NCI-H82 treated with DMSO at 0.1 percent for 48 hours (cell line): ENCODE results near the gene DAB2IP.

Experiments used
- DNase-seq: peaks from one replicate; lab custom pipeline; 2025; ENCODE audit not compliant: unreplicated experiment; lab: John Stamatoyannopoulos, UW

DAB2IP gene

DNA sequence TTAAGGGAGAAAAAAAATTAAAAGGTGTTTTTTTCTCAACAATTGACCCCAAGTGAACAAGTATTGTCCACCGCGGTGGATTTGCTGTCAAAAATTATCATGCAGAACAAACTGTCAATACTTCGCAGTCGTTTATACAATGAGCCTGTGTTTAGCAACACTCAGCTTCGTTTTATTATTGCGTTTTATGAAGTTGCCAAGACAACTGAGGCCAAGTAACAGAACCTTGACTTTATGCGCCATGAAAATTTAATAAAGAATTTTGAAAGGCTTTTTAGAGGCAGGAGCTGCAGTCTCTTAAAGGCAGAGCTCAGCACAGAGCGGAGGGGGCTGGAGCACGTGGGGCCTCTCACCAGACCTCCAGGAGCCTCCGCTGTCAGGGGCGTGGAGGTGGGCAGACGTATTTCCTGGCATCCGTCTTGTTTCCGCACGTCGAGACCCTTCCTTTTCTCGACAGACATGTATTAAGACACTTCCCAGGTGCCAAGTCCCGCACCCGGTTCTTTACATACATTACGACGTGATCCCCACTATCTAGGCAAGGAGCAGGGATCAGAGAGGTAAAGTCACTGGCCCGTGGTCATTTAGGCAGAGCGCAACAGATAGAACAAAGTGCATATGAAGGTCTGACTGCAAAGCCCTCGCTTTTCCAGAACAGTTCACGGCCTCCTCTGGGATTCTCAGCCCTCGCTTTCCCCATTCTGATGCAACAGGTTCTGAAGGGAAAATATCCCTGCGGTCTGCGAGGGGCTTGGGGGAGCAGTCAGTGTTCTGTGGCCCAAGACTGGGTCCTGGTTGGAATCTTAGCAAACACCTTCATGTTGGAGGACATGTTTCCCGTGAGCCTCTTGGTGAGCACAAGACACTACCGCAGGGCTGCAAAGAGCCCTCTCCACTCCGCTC is 164.4 kb downstream of the DAB2IP start:
- no peak for DNase-seq

- DNase-seq, result no peak
These were observed 165.0 kb downstream of the DAB2IP start for GRCh38 chr9:121816449-121816817.

DNA sequence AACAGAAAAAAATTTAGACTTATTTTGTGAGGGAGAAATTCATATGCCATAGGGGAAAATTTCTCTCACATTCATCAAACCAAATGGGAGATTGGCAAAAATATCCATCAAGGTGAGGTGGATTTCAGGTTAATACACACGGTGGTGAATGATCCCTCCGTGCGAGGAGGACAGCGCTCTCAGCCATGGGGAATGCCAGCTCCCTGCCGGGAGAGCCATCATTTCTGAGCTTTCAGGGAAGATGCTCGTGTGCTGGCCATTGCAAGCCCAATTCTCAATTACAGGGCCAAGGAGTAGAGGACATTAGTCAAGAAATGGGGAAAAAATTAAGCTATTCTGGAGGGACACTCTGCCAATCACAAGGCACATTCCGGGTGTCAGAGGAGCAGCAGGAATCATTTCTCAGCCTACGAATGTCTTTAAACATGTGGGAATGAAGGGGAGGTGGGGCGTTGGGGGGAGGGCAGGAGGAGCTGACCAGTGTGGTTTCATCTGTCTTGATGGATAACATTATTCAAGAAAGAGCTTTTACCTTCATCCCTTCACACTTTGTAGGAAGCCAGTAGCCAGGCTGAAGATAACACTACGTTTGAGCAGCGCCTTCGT is 165.5 kb downstream of the DAB2IP start:
- DNase-seq, result no peak

GRCh38 chr9:121817476-121817875 is 166.0 kb downstream of the DAB2IP start:
- no peak for DNase-seq

DNA sequence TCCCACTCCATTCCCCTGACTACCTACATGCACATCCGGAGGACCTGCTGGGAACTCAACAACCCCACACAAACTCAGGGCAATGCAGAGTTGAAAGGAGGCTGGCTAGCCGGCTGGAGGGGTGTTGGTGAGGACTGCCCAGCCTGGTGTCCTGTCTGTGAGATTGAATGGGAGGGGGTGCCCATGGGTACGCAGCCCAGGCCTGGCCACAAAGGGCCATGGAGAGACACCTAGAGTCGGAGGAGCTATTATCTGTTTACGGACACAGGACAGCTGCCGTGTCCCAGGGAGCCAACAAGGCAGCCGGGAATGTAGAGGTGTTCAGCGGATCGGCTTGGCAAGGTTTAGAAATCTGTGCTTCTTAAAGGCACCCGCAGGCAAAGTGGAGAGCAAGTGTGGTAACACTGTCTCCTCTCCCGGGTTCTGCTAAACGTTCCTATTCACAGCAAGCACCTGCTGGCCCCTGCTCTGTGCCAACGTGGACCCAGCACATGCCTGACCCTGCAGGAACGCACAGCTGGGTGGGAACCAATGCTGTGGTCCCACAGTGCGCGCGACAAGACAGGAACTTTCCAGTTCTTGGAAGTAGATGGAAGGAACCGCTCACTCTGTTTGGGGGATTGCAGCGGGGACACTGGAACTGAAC is 166.7 kb downstream of the DAB2IP start:
- no peak for DNase-seq

DNA sequence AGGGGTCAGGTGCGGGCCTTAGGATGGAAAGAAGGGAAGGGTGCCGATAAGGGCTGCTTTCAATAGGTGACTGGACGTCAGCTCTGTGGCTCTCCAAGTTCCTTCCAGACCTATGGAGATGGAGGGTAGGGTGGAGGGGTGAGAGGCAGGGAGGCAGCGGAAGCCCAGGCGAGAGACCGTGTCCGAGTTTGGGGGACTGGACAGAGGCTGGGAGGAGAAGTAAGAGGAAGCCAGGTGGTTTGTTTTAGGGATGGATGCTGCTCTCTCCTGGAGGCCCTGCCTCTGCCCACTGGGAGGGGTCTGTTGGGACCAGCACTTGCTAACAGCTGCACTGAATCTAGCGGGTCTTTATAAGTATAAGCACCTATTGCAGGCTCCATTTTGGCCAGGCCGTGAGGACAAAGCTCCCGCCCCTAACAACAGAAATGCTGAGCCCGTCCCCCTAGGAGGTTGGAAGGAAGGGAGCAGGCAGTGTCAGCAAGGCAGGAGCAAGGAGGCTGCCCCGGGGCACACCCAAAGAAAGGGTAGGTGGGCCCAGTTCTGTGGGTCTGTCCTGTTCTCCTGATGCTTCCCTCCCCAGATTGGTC is 167.5 kb downstream of the DAB2IP start:
- DNase-seq, result no peak

GRCh38 chr9:121819428-121820231 is 168.2 kb downstream of the DAB2IP start:
- peak; percentile 10 for DNase-seq

- no peak for DNase-seq
These were observed 169.0 kb downstream of the DAB2IP start for GRCh38 chr9:121820286-121821005.

GRCh38 chr9:121821326-121821725 is 169.9 kb downstream of the DAB2IP start:
- DNase-seq, result no peak

DNA sequence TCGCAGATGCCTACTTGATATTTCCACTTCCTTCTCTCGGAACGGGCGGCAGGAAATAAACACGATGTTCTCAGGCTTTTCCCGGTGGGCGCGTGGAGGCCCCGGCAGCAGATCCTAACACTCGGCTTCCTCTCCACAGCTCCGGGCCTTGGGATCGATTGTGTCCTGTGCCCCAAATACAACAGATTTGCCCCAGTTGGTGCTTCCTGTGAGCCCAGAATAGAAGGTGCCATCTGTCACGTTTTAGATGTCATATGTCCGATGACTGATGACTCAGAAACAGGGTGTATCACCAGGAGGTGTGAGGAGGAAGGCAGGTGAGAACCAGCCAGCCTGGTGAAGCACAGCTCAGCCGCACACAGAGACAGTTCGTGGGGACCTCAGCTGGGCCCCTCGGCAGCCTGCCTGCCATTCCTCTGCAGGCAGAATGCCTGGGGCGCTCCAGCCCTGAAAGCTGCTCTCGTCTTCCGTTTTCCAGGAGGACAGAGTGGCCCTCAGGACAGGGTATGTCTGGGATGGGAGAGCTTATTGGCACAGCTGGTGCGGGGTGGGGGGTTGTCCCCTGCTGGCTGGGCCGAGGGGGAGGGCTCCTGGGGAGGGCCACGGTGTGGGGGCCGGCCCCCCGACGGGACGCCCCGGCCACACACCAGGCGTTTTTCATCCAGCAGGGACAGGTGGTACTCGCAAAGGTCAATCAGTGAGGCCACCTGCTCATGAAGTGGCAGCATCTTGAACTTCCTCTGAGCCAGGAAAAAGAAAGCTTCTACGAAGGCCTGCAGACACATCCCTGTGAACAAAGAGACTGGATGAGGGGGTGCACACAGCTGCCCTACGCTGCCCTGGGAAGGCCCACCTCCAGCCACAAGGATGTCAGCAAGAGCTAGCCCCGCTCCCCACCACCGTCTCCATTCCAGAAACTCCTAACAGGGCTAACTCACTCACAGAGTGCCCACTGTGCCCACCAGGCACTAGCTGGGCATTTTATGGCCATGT is 171.0 kb downstream of the DAB2IP start:
- DNase-seq, result no peak

- DNase-seq, result no peak
These were observed 172.2 kb downstream of the DAB2IP start for GRCh38 chr9:121823451-121824169.

- no peak for DNase-seq
These were observed 173.2 kb downstream of the DAB2IP start for GRCh38 chr9:121824651-121825030.

- DNase-seq, result no peak
These were observed 173.7 kb downstream of the DAB2IP start for GRCh38 chr9:121825031-121825691.

DNA sequence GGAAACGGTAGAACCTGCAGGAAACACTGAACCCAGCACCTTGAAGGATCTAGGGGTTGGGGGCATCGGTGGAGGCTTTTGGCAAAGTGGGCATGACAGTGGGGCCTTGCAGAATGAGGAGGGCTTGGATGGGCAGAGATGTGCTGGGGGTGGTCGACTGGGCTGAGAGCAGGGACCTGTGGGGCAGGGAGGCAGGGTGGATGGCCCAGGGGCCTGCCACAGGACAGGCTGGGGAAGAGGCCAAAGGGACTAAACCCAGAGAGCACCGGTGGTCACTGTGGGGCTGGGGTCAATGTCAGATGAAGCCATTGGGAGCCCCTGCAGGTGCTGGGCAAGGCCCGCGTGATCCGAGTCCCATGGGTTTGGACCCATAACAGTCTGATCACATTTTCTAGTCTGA is 175.3 kb downstream of the DAB2IP start:
- no peak for DNase-seq

DNA sequence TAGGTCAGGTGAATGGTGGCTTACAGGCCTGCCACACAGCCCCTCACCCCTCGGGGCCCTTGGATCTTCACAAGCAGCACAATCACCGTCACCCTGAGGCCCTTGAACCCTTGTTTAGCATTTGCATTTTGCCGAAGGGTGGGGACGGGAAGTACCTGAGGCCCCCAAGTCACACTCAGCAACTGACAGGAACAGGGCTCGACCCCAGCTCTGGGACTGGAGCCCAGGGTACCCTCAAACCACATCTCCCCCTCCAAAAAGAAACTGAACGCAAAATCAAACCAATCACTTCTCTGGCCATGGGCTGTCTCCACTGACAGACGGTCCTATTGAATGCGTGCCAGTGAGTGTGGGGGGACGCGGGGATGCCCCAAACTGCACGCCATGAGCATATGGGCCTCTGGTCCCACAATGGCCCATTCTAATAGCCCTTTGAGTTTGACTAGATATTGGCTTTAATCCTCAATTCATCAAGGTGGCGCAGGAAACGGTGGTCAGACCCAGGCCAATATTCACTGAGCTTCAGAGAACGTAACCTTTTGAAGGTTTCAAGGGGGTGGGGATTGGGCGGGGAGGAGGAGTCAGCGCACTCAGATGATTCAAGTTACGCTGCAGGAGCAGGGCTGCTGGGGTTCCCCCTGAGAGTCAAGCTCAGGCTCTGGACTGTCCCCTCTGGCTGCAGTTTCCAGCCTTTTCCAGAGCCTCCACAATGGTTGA is 176.0 kb downstream of the DAB2IP start:
- DNase-seq, result no peak

DNA sequence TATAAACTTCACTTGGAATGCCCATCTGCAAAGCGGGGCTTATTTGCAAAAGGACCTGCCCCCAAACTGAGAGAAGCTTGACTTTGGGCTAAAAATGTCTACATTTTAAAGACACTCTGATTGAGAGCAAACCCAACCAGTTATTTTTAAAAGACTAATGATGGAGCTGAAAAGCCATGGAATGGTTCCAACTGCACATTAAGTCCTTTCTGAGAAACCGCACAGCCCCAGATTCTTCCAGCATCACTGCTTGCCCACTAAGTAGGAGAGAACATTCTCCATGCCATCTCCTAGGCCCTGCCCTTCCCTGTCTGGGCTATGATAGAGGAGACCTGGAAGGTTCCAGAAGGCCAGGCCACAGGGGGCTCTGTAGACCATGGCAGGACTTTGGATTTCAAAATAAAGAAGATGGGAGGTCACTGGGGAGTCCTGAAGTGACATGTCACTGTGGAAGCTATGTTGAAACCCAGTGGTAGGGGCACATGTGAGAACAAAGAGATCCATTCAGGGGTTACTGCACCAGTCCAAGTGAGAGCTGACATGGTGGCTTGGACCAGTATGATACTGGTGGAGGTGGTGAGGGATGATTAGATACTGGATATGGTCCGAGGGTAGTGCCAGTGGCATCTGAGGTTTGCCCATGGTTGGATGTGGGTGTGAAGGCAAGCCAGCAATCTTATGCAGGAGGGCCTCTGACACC is 179.2 kb downstream of the DAB2IP start:
- no peak for DNase-seq

DNA sequence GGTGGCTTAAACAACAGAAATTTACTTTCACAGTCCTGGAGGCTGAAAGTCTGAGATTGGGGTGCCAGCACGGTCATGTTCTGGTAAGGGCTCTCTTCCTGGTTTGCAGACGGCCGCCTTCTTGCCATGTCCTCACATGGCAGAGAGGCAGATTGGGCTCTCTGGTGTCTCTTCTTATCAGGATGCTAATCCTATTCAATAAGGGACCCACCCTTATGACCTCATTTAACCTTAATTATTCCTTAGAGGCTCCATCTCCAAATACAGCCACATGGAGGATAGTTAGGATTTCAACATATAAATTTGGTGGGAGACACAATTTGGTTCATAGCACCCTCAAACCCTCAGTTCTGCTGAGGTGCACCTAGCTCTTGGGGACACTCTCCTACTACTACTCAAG is 180.4 kb downstream of the DAB2IP start:
- DNase-seq, result no peak
